CD4-positive, alpha-beta T cell treated with Interleukin-15 for 4 hours (primary cell): Measurements from ENCODE around the gene CHD5.
"Not testable (repeated sequence)": the region's sequence is repeated elsewhere in the genome, so short reads cannot be mapped to it uniquely, and the experiment has no call there.

Experiments
- DNase-seq: peaks from one replicate; pipeline ENCODE4 v3.0.0-alpha.2; 2020; ENCODE audit warnings: low spot score

Gene CHD5

DNA sequence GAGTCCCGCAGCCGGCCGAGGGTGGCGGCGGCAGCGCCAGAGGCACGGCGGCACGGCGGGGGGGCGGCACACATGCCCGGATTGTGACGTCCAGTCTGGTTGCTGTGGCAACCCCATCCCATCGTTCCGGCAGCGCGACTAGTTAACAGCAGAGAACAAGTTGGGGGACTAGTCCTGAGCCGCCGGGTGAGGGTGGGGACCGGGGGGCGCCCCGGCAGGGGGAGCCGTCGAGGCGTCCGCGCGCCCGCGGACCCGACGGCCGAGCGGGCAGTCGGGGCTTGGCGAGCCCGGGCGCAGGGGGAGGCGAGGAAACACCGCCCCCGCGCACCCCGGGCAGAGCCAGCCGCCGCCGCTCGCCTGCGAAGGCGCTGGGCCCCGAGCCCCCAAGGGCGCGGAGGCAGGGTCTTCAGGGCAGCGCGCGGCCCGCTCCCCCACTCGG, at the start of gene CHD5:
TSS of gene CHD5 (minus strand) at position 54 of the 439 bp plus-strand sequence. CDS start 298 bp downstream, outside the sequence.
- no peak for DNase-seq

DNA sequence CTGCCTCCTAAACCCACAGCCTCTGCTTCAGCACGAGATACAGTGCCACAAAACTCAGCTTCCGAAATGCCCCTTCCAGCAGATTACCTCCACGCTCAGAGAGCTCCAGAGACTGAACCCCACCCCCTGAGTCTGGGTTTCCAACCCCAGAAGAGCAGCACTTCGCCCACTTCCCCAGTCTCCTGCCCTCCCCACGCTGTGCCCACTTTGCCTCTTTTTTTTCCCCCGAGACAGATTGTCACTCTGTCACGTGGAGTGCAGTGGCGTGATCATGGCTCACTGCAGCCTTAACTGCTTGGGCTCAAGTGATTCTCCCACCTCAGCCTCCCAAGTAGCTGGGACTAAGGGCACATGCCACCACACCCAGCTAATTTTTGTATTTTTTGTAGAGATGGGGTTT, 45.5 kb upstream of the CHD5 start:
- no peak for DNase-seq

DNA sequence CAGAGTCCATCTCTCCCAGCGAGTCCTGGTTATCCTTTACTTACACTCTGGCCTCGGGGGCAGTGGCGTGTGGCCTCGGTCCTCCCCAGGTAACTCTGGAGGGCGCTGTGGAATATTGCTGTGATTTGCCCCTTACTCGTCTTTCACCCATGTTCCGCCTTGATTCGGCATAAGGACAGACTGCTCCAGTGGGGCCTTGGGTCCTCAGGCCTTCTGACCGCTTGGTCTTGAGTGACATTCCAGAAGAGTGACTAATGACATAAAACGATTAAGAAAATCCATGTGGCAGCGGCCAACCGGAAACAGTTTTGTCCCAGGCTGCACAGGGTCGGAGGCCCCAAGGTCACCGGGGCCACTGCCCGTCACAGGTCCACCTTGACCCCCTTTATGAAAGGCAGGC, 44.6 kb upstream of the CHD5 start:
- DNase-seq = no peak

GRCh38 chr1:6223617-6224016, 43.5 kb upstream of the CHD5 start:
- DNase-seq = no peak

DNA sequence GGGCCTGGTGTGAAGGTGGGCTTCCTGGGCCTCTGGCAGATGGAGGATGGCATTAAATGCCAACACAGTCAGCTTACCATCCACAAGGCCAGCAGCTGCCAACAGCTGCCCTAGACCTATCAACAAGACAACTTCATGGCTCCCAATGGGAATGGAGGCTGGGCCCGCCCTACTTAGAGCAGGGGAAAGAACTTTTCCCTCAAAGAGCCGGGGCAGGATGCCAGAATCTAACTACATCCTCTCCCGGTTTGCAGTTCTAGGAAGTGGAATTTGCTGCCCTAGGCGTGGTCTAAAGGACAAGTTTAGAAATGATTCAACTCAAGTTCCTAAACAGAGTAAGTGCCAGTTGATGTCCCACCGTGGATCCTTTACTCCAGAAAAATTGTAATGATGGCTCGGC, 42.5 kb upstream of the CHD5 start:
- DNase-seq = no peak

GRCh38 chr1:6221210-6221784, 41.2 kb upstream of the CHD5 start:
- DNase-seq = no peak

GRCh38 chr1:6220236-6220635, 40.1 kb upstream of the CHD5 start:
- DNase-seq = no peak

DNA sequence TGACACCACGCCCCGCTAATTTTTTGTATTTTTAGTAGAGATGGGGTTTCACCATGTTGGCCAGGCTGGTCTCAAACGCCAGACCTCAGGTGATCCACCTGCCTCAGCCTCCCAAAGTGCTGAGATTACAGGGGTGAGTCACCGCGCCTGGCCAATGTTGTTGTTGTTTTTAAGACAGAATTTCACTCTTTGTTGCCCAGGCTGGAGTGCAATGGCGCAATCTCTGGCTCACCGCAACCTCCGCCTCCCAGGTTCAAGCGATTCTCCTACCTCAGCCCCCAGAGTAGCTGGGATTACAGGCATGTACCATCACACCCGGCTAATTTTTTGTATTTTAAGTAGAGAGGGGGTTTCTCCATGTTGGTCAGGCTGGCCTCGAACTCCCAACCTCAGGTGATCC, 39.5 kb upstream of the CHD5 start:
- DNase-seq = not testable (repeated sequence)

DNA sequence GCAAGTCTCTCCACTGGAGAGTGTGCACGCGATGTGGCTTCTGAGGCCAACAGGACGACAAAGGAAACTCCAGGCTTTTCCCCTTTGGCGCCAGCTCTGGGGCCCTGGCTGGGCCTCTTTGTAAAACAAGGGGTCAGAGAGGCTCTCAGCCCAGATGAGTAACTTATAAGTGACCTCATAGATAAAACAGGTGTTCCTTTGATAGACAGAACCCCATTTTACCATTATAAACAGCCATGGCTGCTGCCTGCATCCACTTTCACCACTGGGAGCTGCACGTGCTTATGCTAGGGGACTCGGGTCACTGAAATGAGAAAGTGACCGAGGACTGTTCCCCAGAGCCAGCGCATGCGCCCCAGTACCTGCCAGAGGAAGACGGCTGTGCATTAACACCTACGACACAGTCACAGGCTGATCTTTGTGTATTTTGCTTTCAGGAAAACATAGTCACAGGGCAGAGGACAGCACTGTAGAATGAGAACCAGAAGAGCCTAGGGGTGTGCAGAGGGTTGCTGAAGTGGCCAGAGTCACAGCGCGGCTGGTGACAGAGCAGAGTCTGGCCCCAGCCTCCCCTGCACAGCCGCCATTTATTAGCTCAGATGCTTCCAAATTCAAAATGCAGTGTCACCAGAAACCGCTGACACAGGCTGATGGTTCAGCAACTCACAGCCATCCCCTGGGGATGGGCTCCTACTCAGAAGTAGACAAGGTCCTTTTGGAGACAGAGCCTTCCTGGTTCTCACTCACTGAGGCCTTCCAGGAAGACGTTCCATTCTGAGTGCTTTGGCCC, 38.4 kb upstream of the CHD5 start:
- no peak for DNase-seq

DNA sequence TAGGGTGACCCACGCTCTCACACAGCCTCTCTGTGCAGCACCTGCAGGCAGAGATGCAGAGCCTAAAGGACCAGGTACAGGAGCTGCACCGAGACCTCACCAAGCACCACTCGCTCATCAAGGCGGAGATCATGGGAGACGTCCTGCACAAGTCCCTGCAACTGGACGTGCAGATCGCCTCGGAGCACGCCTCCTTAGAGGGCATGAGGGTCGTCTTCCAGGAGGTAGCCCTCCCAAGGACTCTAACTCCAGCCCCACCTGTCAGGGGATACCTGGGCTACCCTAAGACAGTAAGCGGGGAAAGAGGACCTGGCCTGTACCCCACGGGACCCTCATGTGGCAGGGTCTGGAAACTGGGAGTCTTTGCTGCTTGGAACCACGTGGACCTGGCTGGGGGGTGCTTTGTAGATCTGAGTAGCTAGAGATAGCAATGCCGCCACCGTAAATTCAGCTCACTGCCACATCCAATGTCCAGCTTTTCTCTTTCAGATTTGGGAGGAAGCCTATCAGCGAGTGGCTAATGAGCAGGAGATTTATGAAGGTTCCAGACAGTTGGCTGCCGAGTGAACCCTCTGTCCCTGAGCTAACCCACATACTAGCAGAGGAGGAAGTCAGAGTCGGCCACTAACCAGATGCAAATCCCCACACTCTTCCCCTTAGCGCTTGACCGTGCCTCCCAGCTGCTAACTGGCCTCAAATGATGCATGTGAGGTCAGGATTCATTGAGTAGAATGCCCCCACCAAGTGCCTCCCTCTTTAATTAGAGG, 32.3 kb upstream of the CHD5 start:
- no peak for DNase-seq

- no peak for DNase-seq
These were observed 31.6 kb upstream of the CHD5 start for GRCh38 chr1:6211731-6212130.

DNA sequence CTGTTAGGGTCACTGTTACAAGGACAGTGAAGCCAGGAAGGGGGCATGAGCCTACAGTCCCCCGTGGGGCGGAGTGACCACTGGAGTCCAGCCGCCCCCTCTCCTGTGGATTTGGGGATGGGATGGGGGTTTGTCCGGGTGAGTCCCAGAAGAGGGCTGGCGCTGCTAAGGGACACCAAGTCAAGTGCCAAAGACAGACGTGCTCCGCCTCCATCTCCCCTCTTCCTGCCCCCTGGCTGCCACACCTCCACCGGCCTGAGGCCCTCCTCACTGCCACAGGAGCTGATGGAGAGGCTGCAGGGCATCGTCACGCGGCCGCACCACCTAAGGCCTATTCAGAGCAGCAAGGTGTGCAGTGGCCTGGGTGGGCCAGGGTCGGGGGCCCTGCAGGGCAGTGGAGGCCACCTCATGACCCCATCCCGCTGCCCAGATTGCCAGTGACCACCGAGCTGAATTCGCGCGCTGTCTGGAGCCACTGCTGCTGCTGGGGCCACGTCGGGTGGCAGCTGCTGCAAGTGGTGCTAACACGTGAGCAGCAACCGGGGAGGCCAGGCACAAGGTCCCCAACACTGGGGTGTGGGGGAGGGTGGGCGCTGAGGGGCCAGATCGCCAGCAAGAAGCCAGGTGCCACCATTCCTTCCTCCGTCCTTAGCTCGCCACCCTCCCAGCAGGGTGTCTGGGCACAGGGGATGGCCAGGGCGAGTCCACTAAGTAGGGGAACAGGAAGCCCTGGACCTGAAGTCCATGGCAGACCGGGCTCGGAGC, 30.7 kb upstream of the CHD5 start:
- no peak for DNase-seq

GRCh38 chr1:6209661-6210580, 29.8 kb upstream of the CHD5 start:
- no peak for DNase-seq

DNA sequence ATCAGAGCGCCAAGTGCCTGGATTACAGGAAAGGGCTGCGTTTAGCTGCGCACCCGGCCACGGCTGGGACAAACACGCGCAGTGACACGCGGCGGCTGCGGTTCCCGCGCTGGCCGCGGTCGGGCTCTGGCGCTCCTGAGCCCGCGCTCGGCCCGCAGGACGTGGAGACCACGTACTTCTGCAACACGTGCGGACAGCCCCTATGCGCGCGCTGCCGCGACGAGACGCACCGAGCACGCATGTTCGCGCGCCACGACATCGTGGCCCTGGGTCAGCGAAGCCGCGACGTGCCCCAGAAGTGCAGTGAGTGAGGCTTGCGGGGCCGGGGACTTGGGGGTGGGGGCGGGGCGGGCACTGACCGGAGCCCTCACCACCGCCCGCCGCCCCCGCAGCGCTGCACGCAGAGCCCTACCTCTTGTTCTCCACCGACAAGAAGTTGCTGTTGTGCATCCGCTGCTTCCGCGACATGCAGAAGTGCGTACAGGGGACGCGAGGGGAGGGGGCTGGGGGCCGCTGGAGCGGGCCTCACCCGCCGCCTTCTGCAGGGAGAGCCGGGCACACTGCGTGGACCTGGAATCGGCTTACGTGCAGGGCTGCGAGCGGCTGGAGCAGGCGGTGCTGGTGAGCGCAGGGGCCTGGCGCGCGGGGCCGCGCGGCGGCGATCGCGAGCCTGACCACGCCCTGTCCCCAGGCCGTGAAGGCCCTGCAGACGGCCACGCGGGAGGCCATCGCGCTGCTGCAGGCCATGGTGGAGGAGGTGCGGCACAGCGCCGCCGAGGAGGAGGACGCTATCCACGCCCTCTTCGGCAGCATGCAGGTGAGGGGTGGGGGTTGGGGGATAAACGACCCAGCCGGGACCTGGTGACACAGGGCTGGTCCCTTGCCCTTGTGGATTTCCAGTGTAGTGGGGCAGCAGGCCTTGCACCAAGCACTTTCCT, 28.9 kb upstream of the CHD5 start:
- DNase-seq = no peak

DNA sequence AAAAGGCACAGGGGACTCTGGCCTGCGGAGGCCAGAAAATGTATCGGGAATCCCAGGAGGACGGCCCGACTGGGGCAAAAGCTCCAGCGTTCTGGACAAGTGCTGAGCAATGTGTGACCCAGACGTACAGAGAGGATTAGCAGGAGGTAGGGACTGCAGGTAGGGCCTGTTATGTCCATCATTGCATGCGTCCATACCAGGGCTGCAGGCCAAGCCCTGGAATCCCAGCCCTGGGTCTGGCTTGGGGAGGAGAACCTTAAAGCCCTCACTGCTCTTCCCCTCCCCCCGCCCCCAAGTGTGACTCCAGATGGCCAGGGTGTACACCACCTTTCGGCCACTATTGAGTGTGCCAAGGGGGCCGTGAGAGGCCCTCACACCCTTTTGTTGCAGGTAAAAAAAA, 27.8 kb upstream of the CHD5 start:
- DNase-seq = no peak

DNA sequence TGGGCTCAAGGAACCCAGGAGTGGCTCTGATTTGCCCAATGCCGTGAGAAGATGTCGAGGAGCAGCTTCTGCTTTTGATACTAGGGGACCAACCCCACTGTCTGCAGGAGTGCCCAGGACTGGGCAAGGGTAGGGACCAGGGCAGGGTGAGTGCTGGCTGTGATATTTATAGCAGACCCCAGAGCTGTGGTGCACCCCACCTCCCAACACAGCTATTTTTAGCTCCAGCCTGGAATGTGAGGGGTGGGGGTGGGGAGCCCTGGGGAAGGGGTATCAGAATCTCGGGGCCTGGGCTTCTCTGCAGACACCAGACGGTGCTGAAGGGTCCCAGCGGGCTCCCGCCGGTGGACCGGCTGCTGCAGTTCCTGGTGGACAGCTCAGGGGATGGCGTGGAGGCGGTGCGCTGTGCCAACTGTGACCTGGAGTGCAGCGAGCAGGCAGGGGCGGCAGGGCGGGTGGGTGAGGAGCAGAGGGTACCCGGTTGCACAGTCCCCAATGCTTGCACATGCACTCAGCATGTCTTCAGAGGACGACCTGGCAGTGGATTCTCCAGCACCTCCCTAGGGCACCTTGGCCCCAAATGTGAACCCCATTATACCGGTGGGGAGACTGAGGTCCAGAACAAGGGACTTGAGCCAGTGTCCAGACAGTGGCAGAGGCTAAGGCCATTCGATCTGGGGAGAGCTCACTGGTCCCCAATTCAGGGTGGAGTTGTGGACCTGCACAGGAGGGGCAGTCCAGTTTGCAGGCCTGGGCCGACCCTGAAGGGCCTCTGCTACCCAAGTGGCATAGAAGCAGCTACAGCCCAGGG, 27.2 kb upstream of the CHD5 start:
- DNase-seq = no peak

DNA sequence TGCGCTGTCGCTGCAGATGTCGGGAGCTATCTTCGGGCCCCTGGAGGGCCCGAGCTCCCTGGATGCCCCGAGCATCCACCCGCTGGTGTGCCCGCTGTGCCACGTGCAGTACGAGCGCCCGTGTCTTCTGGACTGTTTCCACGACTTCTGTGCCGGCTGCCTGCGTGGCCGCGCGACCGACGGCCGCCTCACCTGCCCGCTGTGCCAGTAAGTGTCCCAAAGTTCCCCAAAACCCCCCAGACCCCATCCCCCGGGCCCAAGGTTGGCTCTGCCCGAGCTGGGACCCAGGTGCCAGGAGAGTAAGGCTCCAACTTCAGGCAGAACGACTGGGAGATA, 26.4 kb upstream of the CHD5 start:
- DNase-seq = no peak

GRCh38 chr1:6205849-6206519, 25.9 kb upstream of the CHD5 start, which contains the start of gene RNF207:
TSS of gene RNF207 (plus strand) at chr1:6206119. CDS start at chr1:6206536, 417 bp downstream.
- peak; percentile 55 for DNase-seq

DNA sequence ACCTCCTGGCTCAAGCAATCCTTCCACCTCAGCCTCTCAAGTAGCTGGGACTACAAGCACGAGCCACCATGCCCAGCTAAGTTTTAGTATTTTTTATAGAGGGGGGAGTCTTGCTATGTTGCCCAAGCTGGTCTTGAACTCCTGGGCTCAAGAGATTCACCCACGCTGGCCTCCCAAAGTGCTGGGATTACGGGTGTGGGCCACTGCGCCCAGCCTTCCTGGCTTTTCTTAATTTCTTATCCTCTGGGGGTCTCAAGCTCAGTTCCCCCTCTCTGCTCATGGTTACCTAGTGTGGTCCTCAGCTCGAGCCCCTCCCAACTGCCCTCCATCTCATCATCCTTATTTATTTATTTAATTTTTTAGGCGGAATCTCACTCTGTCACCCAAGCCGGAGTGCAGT, 22.1 kb upstream of the CHD5 start:
- DNase-seq = no peak
